Stomach (tissue), 4 donors: ENCODE results near the gene AQP4.

Source experiments
- POLR2A ChIP-seq, 4 donors: fragments of 450-650 bp; IDR thresholded peaks; one replicate each; pipeline ENCODE4 v1.6.1; 2016; ENCODE audit warnings: antibody characterized with exemption in 4 of 4, control low read depth in 2 of 4, mild to moderate bottlenecking in 1 of 4, moderate library complexity in 1 of 4
- POLR2AphosphoS5 ChIP-seq, 3 donors: sonication (generic); formaldehyde crosslinking; IDR thresholded peaks; one replicate each; pipeline ENCODE4 v1.6.1; 2016; ENCODE audit warnings: antibody characterized with exemption in 3 of 3
- TF ChIP-seq, protein P1 (sequence below), 7 experiments: fragments of 450-650 bp in 4 of 7; fragments of 200-600 bp in 3 of 7; sonication (generic) in 3 of 7; IDR thresholded peaks; one replicate each; pipeline ENCODE4 v1.5.1; 2016 to 2019; ENCODE audit warnings: antibody characterized with exemption in 7 of 7, control low read depth in 2 of 7, mild to moderate bottlenecking in 1 of 7

- TF ChIP-seq, protein P1, sequence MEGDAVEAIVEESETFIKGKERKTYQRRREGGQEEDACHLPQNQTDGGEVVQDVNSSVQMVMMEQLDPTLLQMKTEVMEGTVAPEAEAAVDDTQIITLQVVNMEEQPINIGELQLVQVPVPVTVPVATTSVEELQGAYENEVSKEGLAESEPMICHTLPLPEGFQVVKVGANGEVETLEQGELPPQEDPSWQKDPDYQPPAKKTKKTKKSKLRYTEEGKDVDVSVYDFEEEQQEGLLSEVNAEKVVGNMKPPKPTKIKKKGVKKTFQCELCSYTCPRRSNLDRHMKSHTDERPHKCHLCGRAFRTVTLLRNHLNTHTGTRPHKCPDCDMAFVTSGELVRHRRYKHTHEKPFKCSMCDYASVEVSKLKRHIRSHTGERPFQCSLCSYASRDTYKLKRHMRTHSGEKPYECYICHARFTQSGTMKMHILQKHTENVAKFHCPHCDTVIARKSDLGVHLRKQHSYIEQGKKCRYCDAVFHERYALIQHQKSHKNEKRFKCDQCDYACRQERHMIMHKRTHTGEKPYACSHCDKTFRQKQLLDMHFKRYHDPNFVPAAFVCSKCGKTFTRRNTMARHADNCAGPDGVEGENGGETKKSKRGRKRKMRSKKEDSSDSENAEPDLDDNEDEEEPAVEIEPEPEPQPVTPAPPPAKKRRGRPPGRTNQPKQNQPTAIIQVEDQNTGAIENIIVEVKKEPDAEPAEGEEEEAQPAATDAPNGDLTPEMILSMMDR (IDR thresholded peaks at IDR 0.05), result no peak
- no peak for TF ChIP-seq POLR2A (IDR thresholded peaks at IDR 0.05)
- TF ChIP-seq POLR2AphosphoS5 (IDR thresholded peaks at IDR 0.05), result no peak
These were observed 44.3 kb downstream of the AQP4 start for GRCh38 chr18:26821181-26821580.
